Fibroblast of lung (primary cell): ENCODE data around the gene POLA1.

ENCODE experiments used
- CTCF ChIP-seq, 2 donors: IDR thresholded peaks in 1 of 2; conservative IDR thresholded peaks in 1 of 2; 1 replicate in 1 of 2; 2 replicates in 1 of 2; pipeline ENCODE4 v1.5.1; 2011 to 2012; ENCODE audit warnings: low read length in 2 of 2, control low read depth in 1 of 2, inconsistent platforms in 1 of 2, low read depth in 1 of 2, mild to moderate bottlenecking in 1 of 2
- EZH2 ChIP-seq: IDR thresholded peaks from 2 replicates; pipeline ENCODE4 v1.5.1; 2012; ENCODE audit warnings: low read length, control low read depth, mild to moderate bottlenecking; ENCODE audit errors: missing control alignments

GRCh38 chrX:25005382-25006185 lies 311.9 kb downstream of the POLA1 start:
- no peak for TF ChIP-seq CTCF (conservative IDR thresholded peaks at IDR 0.05 in 1 of 2, IDR thresholded peaks at IDR 0.05 in 1 of 2; ENCODE audit: low read depth in 1 of 2, low read length in 2 of 2)
- peak; percentile 71 for TF ChIP-seq EZH2
